Activated effector memory CD4-positive, alpha-beta T cell treated with Interleukin-2 at 50 U/mL for 16 hours (primary cell): ENCODE measurements around the gene ZNF844.
"Not testable (repeated sequence)": the region's sequence is repeated elsewhere in the genome, so short reads cannot be mapped to it uniquely, and the experiment has no call there.

ENCODE experiments used
- DNase-seq: peaks from one replicate; pipeline ENCODE4 v3.0.0-alpha.2; 2020

Gene ZNF844

DNA sequence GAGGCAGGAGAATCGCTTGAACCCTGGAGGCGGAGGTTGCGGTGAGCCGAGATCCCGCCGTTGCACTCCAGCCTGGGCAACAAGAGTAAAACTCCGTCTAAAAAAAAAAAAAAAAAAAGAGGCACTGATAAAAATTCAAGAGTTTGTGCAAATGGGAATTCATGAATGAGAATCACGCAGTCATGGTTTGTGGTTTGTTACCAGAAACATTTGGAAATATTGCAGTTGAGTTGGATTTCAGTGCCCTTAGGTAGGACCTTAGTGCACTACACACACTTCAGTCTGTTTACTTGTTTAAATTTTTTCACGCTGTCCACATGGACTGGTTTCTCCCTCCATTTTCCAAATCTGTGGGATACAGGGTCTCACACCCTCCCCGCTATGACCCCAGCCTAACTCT, 28.4 kb downstream of the ZNF844 start:
- no peak for DNase-seq

DNA sequence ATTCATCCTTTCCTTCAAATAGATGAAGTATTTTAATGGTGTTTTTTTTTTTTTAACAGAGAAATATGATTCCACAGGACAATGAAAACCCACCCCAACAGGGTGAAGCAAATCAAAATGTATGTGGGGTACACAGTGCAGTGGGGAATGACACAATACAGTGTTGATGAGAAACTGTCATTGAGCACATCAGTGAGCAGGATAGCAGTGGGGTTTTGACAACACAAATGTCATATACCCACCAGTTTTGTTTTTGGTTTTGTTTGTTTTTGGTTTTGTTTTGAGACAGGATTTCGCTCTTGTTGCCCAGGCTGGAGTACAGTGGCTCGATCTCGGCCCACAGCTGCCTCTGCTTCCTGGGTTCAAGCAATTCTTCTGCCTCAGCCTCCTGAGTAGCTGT, 29.2 kb downstream of the ZNF844 start:
- no peak for DNase-seq

DNA sequence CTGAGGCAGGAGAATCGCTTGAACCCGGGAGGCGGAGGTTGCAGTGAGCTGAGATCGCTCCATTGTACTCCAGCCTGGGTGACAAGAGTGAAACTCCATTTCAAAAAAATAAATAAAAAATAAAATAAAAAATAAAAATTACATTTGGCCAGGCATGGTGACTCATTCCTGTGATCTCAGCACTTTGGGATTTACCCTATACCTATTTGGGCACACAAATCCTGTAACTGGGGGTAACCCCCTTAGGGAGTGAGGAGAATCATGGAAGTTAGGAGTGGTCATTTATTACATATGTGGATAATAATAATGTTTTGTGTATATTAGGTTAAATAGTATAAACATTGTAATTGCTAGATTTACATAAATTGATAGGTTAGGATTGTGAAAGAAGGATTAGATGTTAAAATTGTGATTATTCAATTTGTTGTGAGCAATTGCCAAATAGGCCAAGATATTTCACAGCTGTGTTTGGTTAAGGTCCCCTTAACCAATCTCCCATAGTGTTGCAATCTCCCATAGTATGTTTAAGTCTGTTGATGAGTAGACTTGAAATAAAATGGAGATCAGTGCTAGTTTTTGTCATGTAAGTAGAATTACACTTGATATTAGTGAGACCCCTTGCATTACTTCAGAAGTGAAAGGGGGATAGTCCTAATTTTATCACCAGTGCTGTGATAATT, 30.7 kb downstream of the ZNF844 start:
- DNase-seq = no peak

DNA sequence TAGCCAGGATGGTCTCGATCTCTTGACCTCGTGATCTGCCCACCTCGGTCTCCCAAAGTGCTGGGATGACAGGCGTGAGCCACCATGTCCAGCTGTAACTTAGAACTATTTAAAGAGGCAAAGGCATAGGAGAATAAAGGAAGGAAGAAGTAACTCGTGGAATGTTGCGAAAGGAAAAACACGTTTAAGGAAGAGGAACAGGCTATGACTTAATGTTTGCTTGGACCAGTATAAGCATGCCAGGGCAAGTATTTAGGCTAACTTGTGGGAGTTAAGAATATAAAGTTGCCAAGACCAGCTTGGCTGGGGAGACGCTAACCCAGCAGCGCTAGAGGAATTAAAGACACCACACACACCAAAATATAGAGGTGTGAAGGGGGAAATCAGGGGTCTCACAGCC, 33.5 kb downstream of the ZNF844 start:
- no peak for DNase-seq

DNA sequence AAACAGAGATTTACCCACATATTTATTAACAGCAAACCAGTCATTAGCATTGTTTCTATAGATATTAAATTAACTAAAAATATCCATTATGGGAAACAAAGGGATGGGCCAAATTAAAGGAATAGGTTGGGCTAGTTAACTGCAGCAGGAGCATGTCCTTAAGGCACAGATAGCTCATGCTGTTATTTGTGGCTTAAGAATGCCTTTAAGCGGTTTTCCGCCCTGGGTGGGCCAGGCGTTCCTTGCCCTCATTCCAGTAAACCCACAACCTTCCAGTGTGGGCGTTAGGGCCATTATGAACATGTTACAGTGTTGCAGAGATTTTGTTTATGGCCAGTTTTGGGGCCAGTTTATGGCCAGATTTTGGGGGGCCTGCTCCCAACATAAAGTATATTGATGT, 39.4 kb downstream of the ZNF844 start:
- not testable (repeated sequence) for DNase-seq

DNA sequence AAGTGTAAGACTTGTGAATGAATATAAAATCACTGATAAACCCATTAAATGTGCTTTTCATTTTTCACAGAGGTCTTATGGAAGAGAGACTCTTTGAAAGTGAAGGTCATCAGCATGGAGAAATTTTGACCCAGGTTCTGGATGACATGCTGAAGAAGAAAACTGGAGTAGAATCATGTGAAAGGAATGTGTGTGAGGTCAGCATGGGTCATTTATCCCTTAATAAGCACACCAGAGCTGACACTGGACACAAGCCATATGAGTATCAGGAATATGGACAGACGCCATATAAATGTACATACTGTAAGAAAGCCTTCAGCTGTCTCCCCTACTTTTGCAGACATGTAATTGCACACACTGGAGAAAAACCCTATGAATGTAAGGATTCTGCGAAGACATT, 46.6 kb downstream of the ZNF844 start:
- DNase-seq = no peak

DNA sequence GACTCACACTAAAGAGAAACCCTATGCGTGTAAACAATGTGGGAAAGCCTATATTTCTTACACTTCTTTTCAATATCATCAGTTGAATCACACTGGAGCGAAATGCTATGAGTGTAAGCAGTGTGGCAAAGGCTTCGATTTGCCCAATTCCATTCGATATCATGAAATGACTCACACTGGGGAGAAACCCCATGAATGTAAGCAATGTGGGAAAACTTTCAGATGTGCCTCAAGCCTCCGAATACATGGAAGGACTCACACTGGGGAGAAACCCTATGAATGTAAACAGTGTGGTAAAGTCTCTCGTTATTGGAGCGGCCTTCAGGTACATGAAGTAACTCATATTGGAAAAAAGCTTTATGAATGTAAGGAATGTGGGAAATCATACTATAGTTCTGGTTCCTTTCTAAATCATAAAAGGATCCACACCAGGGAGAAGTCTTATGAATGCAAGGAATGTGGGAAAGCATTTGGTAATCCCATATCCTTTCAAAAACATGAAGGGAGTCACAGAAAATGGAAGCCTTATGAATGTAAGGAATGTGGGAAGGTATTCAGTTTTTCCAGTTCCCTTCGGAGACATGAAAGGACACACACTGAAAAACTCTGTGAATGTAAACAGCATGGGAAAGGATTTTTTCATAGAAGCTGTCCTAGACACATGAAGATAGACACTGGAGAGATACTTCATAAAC, 47.6 kb downstream of the ZNF844 start:
- no peak for DNase-seq

DNA sequence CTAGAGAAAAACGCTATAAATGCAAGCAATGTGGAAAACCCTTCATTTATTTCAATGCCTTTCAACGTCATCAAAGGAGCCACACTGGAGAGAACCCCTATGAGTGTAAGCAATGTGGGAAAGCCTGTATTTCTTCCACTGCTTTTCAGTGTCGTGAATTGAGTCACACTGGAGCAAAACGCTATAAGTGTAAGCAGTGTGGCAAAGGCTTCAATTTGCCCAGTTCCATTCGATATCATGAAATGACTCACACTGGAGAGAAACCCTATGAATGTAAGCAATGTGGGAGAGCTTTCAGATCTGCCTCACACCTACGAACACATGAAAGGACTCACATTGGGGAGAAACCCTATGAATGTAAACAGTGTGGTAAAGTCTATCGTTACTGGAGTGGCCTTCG, 48.2 kb downstream of the ZNF844 start:
- no peak for DNase-seq

DNA sequence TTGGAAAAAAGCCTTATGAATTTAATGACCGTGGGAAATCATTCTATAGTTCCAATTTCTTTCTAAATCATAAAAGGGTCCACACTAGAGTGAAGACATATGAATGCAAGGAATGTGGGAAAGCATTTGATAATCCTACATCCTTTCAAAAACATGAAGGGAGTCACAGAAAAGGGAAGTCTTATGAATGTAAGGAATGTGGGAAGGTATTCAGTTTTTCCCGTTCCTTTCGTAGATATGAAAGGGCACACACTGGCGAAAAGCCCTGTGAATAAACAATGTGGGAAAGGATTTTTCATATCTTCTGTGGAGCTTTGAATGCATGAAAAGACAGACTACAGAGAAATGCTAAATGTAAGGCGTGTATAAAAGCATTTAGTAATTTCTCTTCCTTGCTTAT, 48.6 kb downstream of the ZNF844 start:
- DNase-seq = no peak

DNA sequence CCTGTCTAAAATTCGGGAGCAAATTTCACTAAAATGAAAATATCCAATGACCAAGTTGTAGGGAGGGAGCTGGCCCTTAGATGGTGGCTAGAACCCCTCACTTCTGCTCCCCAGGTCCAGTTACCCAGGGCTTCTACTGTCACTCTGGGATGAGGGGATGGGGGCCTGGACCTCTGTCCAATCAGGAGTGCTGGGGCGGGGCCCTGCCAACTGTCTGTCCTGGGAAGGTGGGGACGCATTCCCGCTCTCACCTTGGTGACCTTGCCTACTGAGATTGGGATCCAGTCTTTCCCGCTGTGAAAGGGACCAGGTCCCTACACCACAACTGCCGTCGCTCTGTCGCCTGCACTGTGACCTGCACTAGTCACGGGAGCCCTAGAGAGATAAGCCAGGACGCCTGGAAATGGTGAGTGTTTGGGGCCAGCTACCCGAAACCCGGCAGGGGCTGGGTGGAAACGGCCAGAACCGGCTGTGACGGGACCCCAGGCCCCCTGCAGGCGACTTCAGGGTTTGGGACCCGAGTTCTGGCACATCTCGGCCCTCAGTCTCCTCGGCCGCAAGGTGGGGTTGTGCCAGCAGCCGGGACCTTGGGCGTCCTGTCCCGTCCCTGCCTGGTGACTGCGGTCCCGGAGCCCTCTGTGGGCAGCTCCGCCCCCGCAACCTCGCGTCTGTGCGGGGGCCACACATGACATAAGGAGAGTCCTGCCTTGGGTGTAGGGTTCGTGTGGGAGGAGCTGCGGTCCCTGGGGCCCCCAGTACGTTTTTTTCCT, 52.9 kb downstream of the ZNF844 start:
- no peak for DNase-seq

DNA sequence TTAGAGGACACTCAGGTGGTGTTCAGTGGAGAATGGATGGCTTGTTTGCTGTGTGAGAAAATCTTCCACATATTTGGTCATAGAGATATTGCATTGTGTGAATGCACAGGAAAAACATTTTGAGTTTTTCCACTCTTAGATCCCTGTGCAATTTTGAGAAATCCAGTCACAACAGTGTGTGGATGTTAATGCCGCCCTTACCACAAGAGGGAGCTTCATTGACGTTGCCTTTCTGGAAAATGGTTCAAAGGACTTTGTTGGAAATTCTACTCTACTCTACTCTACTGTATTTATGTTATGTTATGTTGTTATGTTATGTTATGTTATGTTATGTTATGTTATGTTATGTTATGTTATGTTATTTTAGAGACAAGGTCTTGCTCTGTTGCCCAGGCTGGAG, 62.2 kb downstream of the ZNF844 start:
- DNase-seq = no peak
